ENCODE data around the gene WDR38. TPM values are rescaled to one million over a fixed set of nuclear protein-coding genes. Genes with fewer than 3 reads are reported as not detected.
A peak's percentile ranks its signal among the peaks of the same experiment; 100 is the strongest.

WDR38 gene
- total and polyA plus RNA-seq, 9 of the 15 experiments (the other 6 are each of a cell fraction or from before 2014, with no cell fraction given), result not detected

DNA sequence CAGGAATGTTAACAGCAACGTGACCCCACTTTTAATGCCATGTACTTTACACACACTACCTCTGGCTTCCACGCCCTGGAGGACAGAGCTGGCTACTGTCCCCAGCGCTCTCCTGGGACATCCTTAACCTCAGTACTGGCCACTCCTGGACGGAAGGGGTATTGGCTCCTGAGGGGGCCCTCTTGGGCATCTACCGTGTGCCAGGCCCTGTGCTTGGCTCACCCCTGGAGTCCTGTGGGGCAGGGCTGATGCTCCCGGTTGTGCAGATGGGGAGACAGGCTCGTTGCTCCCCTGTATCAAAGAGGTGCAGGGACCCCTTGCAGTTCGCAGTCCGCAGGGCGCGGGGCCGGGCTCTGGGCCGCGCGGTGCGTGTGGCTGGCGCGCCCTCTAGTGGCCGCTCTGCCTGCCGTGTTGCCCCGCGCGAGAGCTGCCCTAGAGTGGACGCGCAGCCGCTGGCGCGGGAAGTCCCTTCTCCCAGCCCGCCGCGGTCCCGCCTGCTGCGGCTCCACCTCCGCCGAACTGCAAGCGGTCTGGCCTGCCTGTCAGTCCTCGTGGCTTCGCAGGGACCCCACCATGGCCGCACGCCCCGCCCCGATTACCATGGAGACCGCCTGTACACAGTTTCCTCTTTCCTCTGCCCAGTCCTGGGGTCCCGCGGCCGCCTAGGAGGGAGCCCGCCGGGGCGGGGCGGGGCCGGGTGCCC lies at the start of gene WDR38 (continued):
- TF ChIP-seq MEIS2 (IDR thresholded peaks at IDR 0.05; ENCODE audit: partially characterized antibody), result no peak
- TF ChIP-seq, protein P1, sequence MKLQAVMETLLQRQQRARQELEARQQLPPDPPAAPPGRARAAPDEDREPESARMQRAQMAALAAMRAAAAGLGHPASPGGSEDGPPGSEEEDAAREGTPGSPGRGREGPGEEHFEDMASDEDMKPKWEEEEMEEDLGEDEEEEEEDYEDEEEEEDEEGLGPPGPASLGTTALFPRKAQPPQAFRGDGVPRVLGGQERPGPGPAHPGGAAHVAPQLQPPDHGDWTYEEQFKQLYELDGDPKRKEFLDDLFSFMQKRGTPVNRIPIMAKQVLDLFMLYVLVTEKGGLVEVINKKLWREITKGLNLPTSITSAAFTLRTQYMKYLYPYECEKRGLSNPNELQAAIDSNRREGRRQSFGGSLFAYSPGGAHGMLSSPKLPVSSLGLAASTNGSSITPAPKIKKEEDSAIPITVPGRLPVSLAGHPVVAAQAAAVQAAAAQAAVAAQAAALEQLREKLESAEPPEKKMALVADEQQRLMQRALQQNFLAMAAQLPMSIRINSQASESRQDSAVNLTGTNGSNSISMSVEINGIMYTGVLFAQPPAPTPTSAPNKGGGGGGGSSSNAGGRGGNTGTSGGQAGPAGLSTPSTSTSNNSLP (IDR thresholded peaks at IDR 0.05; ENCODE audit: borderline replicate concordance, low read depth, low read length), result no peak
- TF ChIP-seq, protein P2, sequence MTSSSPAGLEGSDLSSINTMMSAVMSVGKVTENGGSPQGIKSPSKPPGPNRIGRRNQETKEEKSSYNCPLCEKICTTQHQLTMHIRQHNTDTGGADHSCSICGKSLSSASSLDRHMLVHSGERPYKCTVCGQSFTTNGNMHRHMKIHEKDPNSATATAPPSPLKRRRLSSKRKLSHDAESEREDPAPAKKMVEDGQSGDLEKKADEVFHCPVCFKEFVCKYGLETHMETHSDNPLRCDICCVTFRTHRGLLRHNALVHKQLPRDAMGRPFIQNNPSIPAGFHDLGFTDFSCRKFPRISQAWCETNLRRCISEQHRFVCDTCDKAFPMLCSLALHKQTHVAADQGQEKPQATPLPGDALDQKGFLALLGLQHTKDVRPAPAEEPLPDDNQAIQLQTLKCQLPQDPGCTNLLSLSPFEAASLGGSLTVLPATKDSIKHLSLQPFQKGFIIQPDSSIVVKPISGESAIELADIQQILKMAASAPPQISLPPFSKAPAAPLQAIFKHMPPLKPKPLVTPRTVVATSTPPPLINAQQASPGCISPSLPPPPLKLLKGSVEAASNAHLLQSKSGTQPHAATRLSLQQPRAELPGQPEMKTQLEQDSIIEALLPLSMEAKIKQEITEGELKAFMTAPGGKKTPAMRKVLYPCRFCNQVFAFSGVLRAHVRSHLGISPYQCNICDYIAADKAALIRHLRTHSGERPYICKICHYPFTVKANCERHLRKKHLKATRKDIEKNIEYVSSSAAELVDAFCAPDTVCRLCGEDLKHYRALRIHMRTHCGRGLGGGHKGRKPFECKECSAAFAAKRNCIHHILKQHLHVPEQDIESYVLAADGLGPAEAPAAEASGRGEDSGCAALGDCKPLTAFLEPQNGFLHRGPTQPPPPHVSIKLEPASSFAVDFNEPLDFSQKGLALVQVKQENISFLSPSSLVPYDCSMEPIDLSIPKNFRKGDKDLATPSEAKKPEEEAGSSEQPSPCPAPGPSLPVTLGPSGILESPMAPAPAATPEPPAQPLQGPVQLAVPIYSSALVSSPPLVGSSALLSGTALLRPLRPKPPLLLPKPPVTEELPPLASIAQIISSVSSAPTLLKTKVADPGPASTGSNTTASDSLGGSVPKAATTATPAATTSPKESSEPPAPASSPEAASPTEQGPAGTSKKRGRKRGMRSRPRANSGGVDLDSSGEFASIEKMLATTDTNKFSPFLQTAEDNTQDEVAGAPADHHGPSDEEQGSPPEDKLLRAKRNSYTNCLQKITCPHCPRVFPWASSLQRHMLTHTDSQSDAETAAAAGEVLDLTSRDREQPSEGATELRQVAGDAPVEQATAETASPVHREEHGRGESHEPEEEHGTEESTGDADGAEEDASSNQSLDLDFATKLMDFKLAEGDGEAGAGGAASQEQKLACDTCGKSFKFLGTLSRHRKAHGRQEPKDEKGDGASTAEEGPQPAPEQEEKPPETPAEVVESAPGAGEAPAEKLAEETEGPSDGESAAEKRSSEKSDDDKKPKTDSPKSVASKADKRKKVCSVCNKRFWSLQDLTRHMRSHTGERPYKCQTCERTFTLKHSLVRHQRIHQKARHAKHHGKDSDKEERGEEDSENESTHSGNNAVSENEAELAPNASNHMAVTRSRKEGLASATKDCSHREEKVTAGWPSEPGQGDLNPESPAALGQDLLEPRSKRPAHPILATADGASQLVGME (CRISPR knock-in tag; IDR thresholded peaks at IDR 0.05), result peak; percentile 65; the same call in 1 of the 2 replicates
- TF ChIP-seq, protein P3, sequence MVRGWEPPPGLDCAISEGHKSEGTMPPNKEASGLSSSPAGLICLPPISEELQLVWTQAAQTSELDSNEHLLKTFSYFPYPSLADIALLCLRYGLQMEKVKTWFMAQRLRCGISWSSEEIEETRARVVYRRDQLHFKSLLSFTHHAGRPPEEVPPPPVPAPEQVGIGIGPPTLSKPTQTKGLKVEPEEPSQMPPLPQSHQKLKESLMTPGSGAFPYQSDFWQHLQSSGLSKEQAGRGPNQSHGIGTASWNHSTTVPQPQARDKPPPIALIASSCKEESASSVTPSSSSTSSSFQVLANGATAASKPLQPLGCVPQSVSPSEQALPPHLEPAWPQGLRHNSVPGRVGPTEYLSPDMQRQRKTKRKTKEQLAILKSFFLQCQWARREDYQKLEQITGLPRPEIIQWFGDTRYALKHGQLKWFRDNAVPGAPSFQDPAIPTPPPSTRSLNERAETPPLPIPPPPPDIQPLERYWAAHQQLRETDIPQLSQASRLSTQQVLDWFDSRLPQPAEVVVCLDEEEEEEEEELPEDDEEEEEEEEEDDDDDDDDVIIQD (CRISPR knock-in tag; IDR thresholded peaks at IDR 0.05), result 0 out of 2 replicates have a peak, but pooled peaks have one; percentile 19
- TF ChIP-seq ZNF224 (CRISPR knock-in tag; IDR thresholded peaks at IDR 0.05), result no peak
- TF ChIP-seq ZNF79 (CRISPR knock-in tag; IDR thresholded peaks at IDR 0.05; ENCODE audit: low read depth), result no peak
- no peak for TF ChIP-seq ZKSCAN3 (CRISPR knock-in tag; IDR thresholded peaks at IDR 0.05)
- TF ChIP-seq, protein P4, sequence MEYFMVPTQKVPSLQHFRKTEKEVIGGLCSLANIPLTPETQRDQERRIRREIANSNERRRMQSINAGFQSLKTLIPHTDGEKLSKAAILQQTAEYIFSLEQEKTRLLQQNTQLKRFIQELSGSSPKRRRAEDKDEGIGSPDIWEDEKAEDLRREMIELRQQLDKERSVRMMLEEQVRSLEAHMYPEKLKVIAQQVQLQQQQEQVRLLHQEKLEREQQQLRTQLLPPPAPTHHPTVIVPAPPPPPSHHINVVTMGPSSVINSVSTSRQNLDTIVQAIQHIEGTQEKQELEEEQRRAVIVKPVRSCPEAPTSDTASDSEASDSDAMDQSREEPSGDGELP (CRISPR knock-in tag; IDR thresholded peaks at IDR 0.05; ENCODE audit: borderline replicate concordance), result peak; percentile 64; the same call in 1 of the 2 replicates
- no peak for TF ChIP-seq TRIM24 (IDR thresholded peaks at IDR 0.05)
- no peak for TF ChIP-seq MITF (IDR thresholded peaks at IDR 0.05)
- 0 out of 4 replicates have a peak, but pooled peaks of 1 of the 2 experiments have one; percentile 28 for TF ChIP-seq KDM4B (IDR thresholded peaks at IDR 0.05; ENCODE audit: borderline replicate concordance in 2 of 2, low read depth in 1 of 2)
- 0 out of 2 replicates have a peak, but pooled peaks have one; percentile 70 for TF ChIP-seq NR1H2 (CRISPR knock-in tag; IDR thresholded peaks at IDR 0.05)
- peak; percentile 67 for TF ChIP-seq CXXC5 (CRISPR knock-in tag; IDR thresholded peaks at IDR 0.05)
- TF ChIP-seq U2AF1 (optimal IDR thresholded peaks at IDR 0.05; ENCODE audit: low read depth, low read length), result no peak
- peak; percentile 55; the same call in 1 of the 2 replicates for TF ChIP-seq ZBTB7A (IDR thresholded peaks at IDR 0.05; ENCODE audit: borderline replicate concordance, control insufficient read depth, low read depth, low read length)

Data from K562 (cell line).